HepG2 (cell line): ENCODE data around the gene ERBB4. TPM values are rescaled to one million over a fixed set of nuclear protein-coding genes. Genes with fewer than 3 reads are reported as not detected.
A peak's percentile ranks its signal among the peaks of the same experiment; 100 is the strongest.

Experiments
- ATAC-seq: fragments of 200-7000 bp; cut with Tn5 transposase; 3 replicates; pipeline ENCODE4 v1.9.1; 2020; ENCODE audit warnings: mild to moderate bottlenecking, moderate library complexity
- BruUV-seq: library from RNA; stranded (reverse); fragments of 400-500 nt; replicated peaks from 2 replicates; lab custom pipeline; 2021; lab: Mats Ljungman, UMichigan
- CTCF ChIA-PET: fragments of 300-600 bp; formaldehyde crosslinking; extraction: SDS; loops from one replicate; lab custom pipeline; 2021; ENCODE audit warnings: low total read pairs, inconsistent platforms, low intra/inter-chr PET ratio; lab: Yijun Ruan, JAX
- POLR2A ChIA-PET: fragments of 350-600 bp; sonication (Branson Sonifier 250); formaldehyde crosslinking; loops from one replicate; lab custom pipeline; 2020; ENCODE audit warnings: antibody characterized with exemption, inconsistent platforms; lab: Yijun Ruan, JAX
- DNase-seq: peaks from one replicate; pipeline ENCODE4 v3.0.0-alpha.2; 2015; ENCODE audit warnings: low spot score
- FAIRE-seq: peaks from 3 replicates; lab custom pipeline; 2011; peaks lifted over from hg19 to GRCh38; lab: Jason Lieb, UNC
- H2AFZ ChIP-seq: one replicate; pipeline ENCODE4 v1.6.1; 2011; ENCODE audit warnings: low read length, inconsistent platforms
- H3K27ac ChIP-seq: fragments of 300-600 bp; 3 replicates; pipeline ENCODE4 v1.8.0; 2011; ENCODE audit warnings: mixed run types, mild to moderate bottlenecking, mixed read lengths, low read length, inconsistent platforms; ENCODE audit not compliant: insufficient read depth; ENCODE audit errors: extremely low read length
- H3K27me3 ChIP-seq, 2 experiments: fragments of 200-600 bp in 1 of 2; 2 replicates in 1 of 2; 3 replicates in 1 of 2; pipeline versions ENCODE4 v1.6.0 to v1.8.0; 2011; ENCODE audit warnings: low read length in 2 of 2, mild to moderate bottlenecking in 2 of 2, moderate library complexity in 2 of 2, inconsistent platforms in 1 of 2; ENCODE audit not compliant: insufficient read depth in 2 of 2, control insufficient read depth in 1 of 2
- H3K36me3 ChIP-seq, 2 experiments: fragments of 200-600 bp in 1 of 2; replicated peaks in 1 of 2; 2 replicates in 1 of 2; 3 replicates in 1 of 2; pipeline versions ENCODE4 v1.5.1 to v1.8.0; 2011; ENCODE audit warnings: low read length in 2 of 2, inconsistent platforms in 1 of 2; ENCODE audit not compliant: insufficient read depth in 2 of 2, control insufficient read depth in 1 of 2
- H3K4me1 ChIP-seq: 2 replicates; pipeline ENCODE4 v1.5.1; 2012; ENCODE audit warnings: low read length, inconsistent platforms; ENCODE audit not compliant: insufficient read depth
- H3K4me2 ChIP-seq: 2 replicates; pipeline ENCODE4 v1.6.0; 2011; ENCODE audit warnings: low read depth, low read length, inconsistent platforms
- H3K4me3 ChIP-seq, 3 experiments: fragments of 200-600 bp in 1 of 3; sonication (generic), shearing (Covaris generic) in 1 of 3; replicated peaks in 1 of 3; 2 replicates each; pipeline ENCODE4 v1.5.1; 2011 to 2016; ENCODE audit warnings: low read length in 3 of 3, inconsistent platforms in 2 of 3, low read depth in 2 of 3, mild to moderate bottlenecking in 2 of 3, control low read depth in 1 of 3, mixed read lengths in 1 of 3; ENCODE audit not compliant: insufficient read depth in 1 of 3
- H3K79me2 ChIP-seq: one replicate; pipeline ENCODE4 v1.6.1; 2011; ENCODE audit warnings: low read length, inconsistent platforms; ENCODE audit not compliant: insufficient read depth
- H3K9ac ChIP-seq: 2 replicates; pipeline ENCODE4 v1.6.0; 2011; ENCODE audit warnings: mild to moderate bottlenecking, low read depth, low read length, inconsistent platforms; ENCODE audit not compliant: insufficient read depth
- H3K9me3 ChIP-seq: 2 replicates; pipeline ENCODE4 v1.5.1; 2012; ENCODE audit warnings: mild to moderate bottlenecking, low read length
- H4K20me1 ChIP-seq: 2 replicates; pipeline ENCODE4 v1.6.0; 2011; ENCODE audit warnings: inconsistent platforms, mild to moderate bottlenecking, low read length, moderate library complexity; ENCODE audit not compliant: insufficient read depth
- CEBPB ChIP-seq: IDR thresholded peaks from 2 replicates; pipeline ENCODE4 v1.6.1; 2011; ENCODE audit warnings: low read depth, low read length, improper control_type of control experiment, borderline replicate concordance
- CEBPG ChIP-seq: IDR thresholded peaks from 2 replicates; pipeline ENCODE4 v1.6.1; 2016
- DMAP1 ChIP-seq: IDR thresholded peaks from 2 replicates; pipeline ENCODE4 v1.6.1; 2016
- DR1 ChIP-seq: sonication (generic); formaldehyde crosslinking; IDR thresholded peaks from 2 replicates; pipeline ENCODE4 v1.8.0; 2021; ENCODE audit warnings: mild to moderate bottlenecking, missing genetic modification reagents, inconsistent platforms
- FOXA3 ChIP-seq: IDR thresholded peaks from 2 replicates; pipeline ENCODE4 v1.6.1; 2016; ENCODE audit warnings: missing genetic modification reagents, missing compliant biosample characterization
- HDAC2 ChIP-seq: sonication (generic); formaldehyde crosslinking; IDR thresholded peaks from 2 replicates; pipeline ENCODE4 v1.4.0; 2020; ENCODE audit warnings: missing genetic modification reagents
- MAFK ChIP-seq, 2 experiments: IDR thresholded peaks in 1 of 2; conservative IDR thresholded peaks in 1 of 2; 2 replicates each; pipeline ENCODE4 v1.6.1; 2011; ENCODE audit warnings: improper control_type of control experiment in 2 of 2, low read length in 2 of 2
- MTA3 ChIP-seq: sonication (generic); formaldehyde crosslinking; IDR thresholded peaks from 2 replicates; pipeline ENCODE4 v1.4.0; 2020; ENCODE audit warnings: missing genetic modification reagents
- REXO4 ChIP-seq: sonication (generic); formaldehyde crosslinking; IDR thresholded peaks from 2 replicates; pipeline ENCODE4 v1.8.0; 2022; ENCODE audit warnings: missing genetic modification reagents, mild to moderate bottlenecking, borderline replicate concordance
- UBTF ChIP-seq: sonication (generic); formaldehyde crosslinking; IDR thresholded peaks from 2 replicates; pipeline ENCODE4 v1.4.0; 2020; ENCODE audit warnings: mild to moderate bottlenecking, missing genetic modification reagents
- ZNF253 ChIP-seq: sonication (generic); formaldehyde crosslinking; IDR thresholded peaks from 2 replicates; pipeline ENCODE4 v1.8.0; 2022; ENCODE audit warnings: mild to moderate bottlenecking, missing genetic modification reagents, borderline replicate concordance
- ZNF556 ChIP-seq: sonication (generic); formaldehyde crosslinking; IDR thresholded peaks from 2 replicates; pipeline ENCODE4 v1.4.0; 2020; ENCODE audit warnings: mild to moderate bottlenecking, missing genetic modification reagents, borderline replicate concordance
- ZNF615 ChIP-seq: sonication (generic); formaldehyde crosslinking; IDR thresholded peaks from 2 replicates; pipeline ENCODE4 v1.5.0; 2020; ENCODE audit warnings: mild to moderate bottlenecking, missing genetic modification reagents, borderline replicate concordance
- ZNF782 ChIP-seq: sonication (generic); formaldehyde crosslinking; IDR thresholded peaks from 2 replicates; pipeline ENCODE4 v1.4.0; 2020; ENCODE audit warnings: missing genetic modification reagents, mild to moderate bottlenecking, borderline replicate concordance
- ZNF800 ChIP-seq: sonication (generic); formaldehyde crosslinking; IDR thresholded peaks from 2 replicates; pipeline ENCODE4 v1.4.0; 2020; ENCODE audit warnings: missing genetic modification reagents
- WGBS: methylation state at CpG from one replicate; pipeline ENCODE4 v1.1.6; 2017; ENCODE audit warnings: low lambda C conversion rate; 5-methylcytosine and 5-hydroxymethylcytosine counted together
- in situ Hi-C: cut with HindIII; loops from 2 replicates; pipeline ENCODE4 v1.10.0; 2017; ENCODE audit warnings: low pct_unique_long_range_greater_than_20kb; ENCODE audit not compliant: extremely low pct_ligation_motif_present
- intact Hi-C: fragments of 100-400 bp; cut with micrococcal nuclease; formaldehyde crosslinking; loops from one replicate; pipeline ENCODE4 v1.10.0; 2022; ENCODE audit not compliant: unreplicated experiment
- polyA plus RNA-seq, 8 experiments: library from polyadenylated mRNA; depleted of rRNA in 3 of 8; stranded (reverse) in 7 of 8; unstranded in 1 of 8; fragments of >200 nt; fragmentation: Illumina TruSeq in 4 of 8; extraction: Trizol in 4 of 8; gene quantifications; 2 replicates each; pipeline versions ENCODE4 v1.2.1 to v1.2.3, GENCODE V29; 2011 to 2016; ENCODE audit warnings: low read depth in 4 of 8, missing spikeins in 1 of 8, mixed read lengths in 1 of 8; ENCODE audit not compliant: insufficient read depth in 1 of 8
- total RNA-seq, 5 experiments: library from RNA; depleted of rRNA; stranded (reverse); fragments of >200 nt; fragmentation: Illumina TruSeq; extraction: Trizol; gene quantifications; 2 replicates each; pipeline ENCODE4 v1.2.3, GENCODE V29; 2016; ENCODE audit warnings: low read depth in 1 of 5

ERBB4 gene
- total and polyA plus RNA-seq, 2 of the 13 experiments (the other 11 are each of a cell fraction or from before 2014, with no cell fraction given) = not detected

GRCh38 chr2:212124598-212124997 lies 414.0 kb downstream of the ERBB4 start:
- H3K27ac ChIP-seq = no peak overlapping the region
- H4K20me1 ChIP-seq = no peaks in the 10 kb centered on the region
- H3K36me3 ChIP-seq = no peaks in the 10 kb centered on the region
- CTCF ChIA-PET = no interaction called here
- intact Hi-C loops = no loop called here
- H2AFZ ChIP-seq = no peak overlapping the region
- in situ Hi-C loops = no loop called here
- 11% methylated on average over 10 of the region's 10 CpGs for WGBS
- no TSS peak for BruUV-seq
- H3K4me1 ChIP-seq = no peaks in the 10 kb centered on the region
- no peak for FAIRE-seq
- no peaks in the 10 kb centered on the region for H3K79me2 ChIP-seq
- no peak overlapping the region for H3K4me3 ChIP-seq
- no peaks in the 10 kb centered on the region for H3K27me3 ChIP-seq
- TF ChIP-seq MAFK (conservative IDR thresholded peaks at IDR 0.05 in 1 of 2, IDR thresholded peaks at IDR 0.05 in 1 of 2; ENCODE audit: low read length in 2 of 2) = no peak
- TF ChIP-seq CEBPB = peak; percentile 85
- TF ChIP-seq MTA3 (CRISPR knock-in tag) = no peak
- TF ChIP-seq FOXA3 = no peak
- peak; percentile 72 for TF ChIP-seq CEBPG
- no peak for TF ChIP-seq REXO4
- peak; percentile 11 for DNase-seq
- peak; percentile 85 for ATAC-seq
- POLR2A ChIA-PET = no interaction called here
- H3K9me3 ChIP-seq = no peaks in the 10 kb centered on the region
- no peak overlapping the region for H3K4me2 ChIP-seq
- no peak overlapping the region for H3K9ac ChIP-seq

GRCh38 chr2:212119591-212119990 lies 419.0 kb downstream of the ERBB4 start:
- BruUV-seq = no TSS peak
- TF ChIP-seq UBTF (CRISPR knock-in tag) (no peak), ZNF253 (CRISPR knock-in tag) (no peak), DR1 (no peak), ZNF556 (CRISPR knock-in tag) (no peak), ZNF800 (CRISPR knock-in tag) (no peak), HDAC2 (no peak), ZNF782 (CRISPR knock-in tag) (no peak), DMAP1 (no peak), ZNF615 (CRISPR knock-in tag) (no peak)

More at GRCh38 chr2:212119591-212119990, 419.0 kb downstream of the ERBB4 start:
- no peaks in the 10 kb centered on the region for H3K27me3 ChIP-seq
- intact Hi-C loops (no loop called here), in situ Hi-C loops (no loop called here)
- no peak overlapping the region for H3K4me3 ChIP-seq
- H3K9me3 ChIP-seq = no peaks in the 10 kb centered on the region
- no peaks in the 10 kb centered on the region for H3K79me2 ChIP-seq
- no peak overlapping the region for H3K9ac ChIP-seq
- ATAC-seq (no peak), DNase-seq (no peak), FAIRE-seq (no peak)
- 6% methylated on average over 2 of the region's 2 CpGs for WGBS
- H2AFZ ChIP-seq = no peak overlapping the region
- H4K20me1 ChIP-seq = no peaks in the 10 kb centered on the region
- H3K27ac ChIP-seq = no peak overlapping the region
- POLR2A ChIA-PET = no interaction called here
- no peaks in the 10 kb centered on the region for H3K4me1 ChIP-seq
- CTCF ChIA-PET = no interaction called here
- no peaks in the 10 kb centered on the region for H3K36me3 ChIP-seq
- H3K4me2 ChIP-seq = no peak overlapping the region
